Breast epithelium (tissue), 3 donors: ENCODE results near the gene TENM4.

Experiments used
- CTCF ChIP-seq, 3 donors: fragments of 450-650 bp; IDR thresholded peaks; one replicate each; pipeline ENCODE4 v1.5.1; 2016 to 2017; ENCODE audit warnings: antibody characterized with exemption in 3 of 3, mild to moderate bottlenecking in 3 of 3, moderate library complexity in 3 of 3
- POLR2AphosphoS5 ChIP-seq, 3 donors: sonication (generic); formaldehyde crosslinking; IDR thresholded peaks; one replicate each; pipeline ENCODE4 v1.6.1; 2017; ENCODE audit warnings: antibody characterized with exemption in 3 of 3

- TF ChIP-seq POLR2AphosphoS5 (IDR thresholded peaks at IDR 0.05): no peak
- no peak for TF ChIP-seq CTCF (IDR thresholded peaks at IDR 0.05)
These were observed 74.6 kb downstream of the TENM4 start for GRCh38 chr11:79366218-79366617.
